22Rv1 (cell line): ENCODE results near the gene WNT8A.
"Not testable (repeated sequence)": the region's sequence is repeated elsewhere in the genome, so short reads cannot be mapped to it uniquely, and the experiment has no call there.

ENCODE experiments used
- ZFX ChIP-seq: fragments of 450-650 bp; IDR thresholded peaks from 2 replicates; pipeline ENCODE4 v1.6.1; 2017; ENCODE audit warnings: antibody characterized with exemption, borderline replicate concordance
- TF ChIP-seq, protein P1 (sequence below): fragments of 450-650 bp; IDR thresholded peaks from 2 replicates; pipeline ENCODE4 v1.5.1; 2017; ENCODE audit warnings: mild to moderate bottlenecking

GRCh38 chr5:138052718-138053117 is 31.1 kb upstream of the WNT8A start:
- TF ChIP-seq, protein P1, sequence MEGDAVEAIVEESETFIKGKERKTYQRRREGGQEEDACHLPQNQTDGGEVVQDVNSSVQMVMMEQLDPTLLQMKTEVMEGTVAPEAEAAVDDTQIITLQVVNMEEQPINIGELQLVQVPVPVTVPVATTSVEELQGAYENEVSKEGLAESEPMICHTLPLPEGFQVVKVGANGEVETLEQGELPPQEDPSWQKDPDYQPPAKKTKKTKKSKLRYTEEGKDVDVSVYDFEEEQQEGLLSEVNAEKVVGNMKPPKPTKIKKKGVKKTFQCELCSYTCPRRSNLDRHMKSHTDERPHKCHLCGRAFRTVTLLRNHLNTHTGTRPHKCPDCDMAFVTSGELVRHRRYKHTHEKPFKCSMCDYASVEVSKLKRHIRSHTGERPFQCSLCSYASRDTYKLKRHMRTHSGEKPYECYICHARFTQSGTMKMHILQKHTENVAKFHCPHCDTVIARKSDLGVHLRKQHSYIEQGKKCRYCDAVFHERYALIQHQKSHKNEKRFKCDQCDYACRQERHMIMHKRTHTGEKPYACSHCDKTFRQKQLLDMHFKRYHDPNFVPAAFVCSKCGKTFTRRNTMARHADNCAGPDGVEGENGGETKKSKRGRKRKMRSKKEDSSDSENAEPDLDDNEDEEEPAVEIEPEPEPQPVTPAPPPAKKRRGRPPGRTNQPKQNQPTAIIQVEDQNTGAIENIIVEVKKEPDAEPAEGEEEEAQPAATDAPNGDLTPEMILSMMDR = not testable (repeated sequence)
- TF ChIP-seq ZFX = not testable (repeated sequence)
